CD4-positive, alpha-beta T cell (primary cell): ENCODE measurements around the gene CD58. TPM values are rescaled to one million over a fixed set of nuclear protein-coding genes. Genes with fewer than 3 reads are reported as not detected.

Experiments
- ATAC-seq: fragments of 200-7000 bp; cut with Tn5 transposase; one replicate; pipeline ENCODE4 v1.10.0; 2022; ENCODE audit warnings: mild to moderate bottlenecking; ENCODE audit not compliant: poor library complexity
- CTCF ChIA-PET: fragments of 350-600 bp; sonication (Branson Sonifier 250); formaldehyde crosslinking; loops from one replicate; lab custom pipeline; 2021; ENCODE audit warnings: antibody characterized with exemption, inconsistent platforms; lab: Charles Lee
- POLR2A ChIA-PET: fragments of 350-600 bp; sonication (Branson Sonifier 250); formaldehyde crosslinking; loops from one replicate; lab custom pipeline; 2021; ENCODE audit warnings: antibody characterized with exemption, inconsistent platforms; lab: Charles Lee
- DNase-seq, 14 experiments: peaks; one replicate each; pipeline ENCODE4 v3.0.0-alpha.2; 2013 to 2020; ENCODE audit warnings: mixed read lengths in 2 of 14
- H3K27ac ChIP-seq, 2 donors: one replicate each; pipeline versions ENCODE4 v1.5.1 to v1.7.0; 2013; ENCODE audit warnings: low read length in 2 of 2, low read depth in 1 of 2, mild to moderate bottlenecking in 1 of 2
- H3K27me3 ChIP-seq, 2 experiments: 1 replicate in 1 of 2; 2 replicates in 1 of 2; pipeline versions ENCODE4 v1.6.1 to v1.7.0; 2013; ENCODE audit warnings: low read length in 2 of 2, control low read depth in 1 of 2, mild to moderate bottlenecking in 1 of 2, moderate library complexity in 1 of 2; ENCODE audit not compliant: insufficient read depth in 2 of 2, control insufficient read depth in 1 of 2
- H3K36me3 ChIP-seq: one replicate; pipeline ENCODE4 v1.6.1; 2013; ENCODE audit warnings: low read length, control low read depth; ENCODE audit not compliant: insufficient read depth
- H3K4me1 ChIP-seq: one replicate; pipeline ENCODE4 v1.6.1; 2013; ENCODE audit warnings: low read length, control low read depth; ENCODE audit not compliant: insufficient read depth
- H3K4me3 ChIP-seq: one replicate; pipeline ENCODE4 v1.5.1; 2013; ENCODE audit warnings: mild to moderate bottlenecking, low read length, moderate library complexity
- H3K9me3 ChIP-seq, 2 experiments: 1 replicate in 1 of 2; 2 replicates in 1 of 2; pipeline versions ENCODE4 v1.6.1 to v1.7.0; 2013; ENCODE audit warnings: low read length in 2 of 2, mild to moderate bottlenecking in 2 of 2, control low read depth in 1 of 2, moderate library complexity in 1 of 2; ENCODE audit not compliant: control insufficient read depth in 1 of 2, insufficient read depth in 1 of 2
- H3K27ac Mint-ChIP-seq: one replicate; pipeline ENCODE4 v1.8.0; 2020; ENCODE audit warnings: mixed read lengths
- H3K27me3 Mint-ChIP-seq: one replicate; pipeline ENCODE4 v1.8.0; 2021; ENCODE audit warnings: mixed read lengths
- H3K36me3 Mint-ChIP-seq: one replicate; pipeline ENCODE4 v1.8.0; 2021; ENCODE audit warnings: low read depth, mixed read lengths
- H3K4me1 Mint-ChIP-seq: one replicate; pipeline ENCODE4 v1.8.0; 2021; ENCODE audit warnings: low read depth, mixed read lengths
- H3K4me3 Mint-ChIP-seq: one replicate; pipeline ENCODE4 v1.8.0; 2020; ENCODE audit warnings: mild to moderate bottlenecking, mixed read lengths
- H3K9me3 Mint-ChIP-seq: one replicate; pipeline ENCODE4 v1.8.0; 2020; ENCODE audit warnings: mixed read lengths
- CTCF ChIP-seq: fragments of 200-600 bp; IDR thresholded peaks from one replicate; pipeline ENCODE4 v1.8.0; 2022; ENCODE audit warnings: antibody characterized with exemption, mild to moderate bottlenecking
- intact Hi-C, 2 experiments: fragments of 100-400 bp; cut with DNase I in 1 of 2; cut with micrococcal nuclease in 1 of 2; formaldehyde crosslinking; loops; one replicate each; pipeline versions ENCODE4 v1.15.1 to v1.9.0; 2023 to 2025; cut with DNase I, micrococcal nuclease
- total RNA-seq, 174 experiments: library from RNA in 2 of 174; stranded (reverse) in 2 of 174; gene quantifications; one replicate each; pipeline ENCODE4 v1.2.3 and lab custom pipeline; 2021 to 2026

Gene CD58
- total RNA-seq, 2 experiments from 2014 or later, result 4.2 to 5.7 TPM

- ATAC-seq, result peak; percentile 95
- DNase-seq, result peak; percentile 67 to 97 (median 81)
- no peaks in the 10 kb centered on the region for H3K36me3 ChIP-seq
- H3K27ac Mint-ChIP-seq, result peak overlapping the region; percentile 89
- no peaks in the 10 kb centered on the region for H3K36me3 Mint-ChIP-seq
- CTCF ChIA-PET, result interaction anchor here (0.5 to 5.3 kb wide), 10 partner anchors 10 to 365 kb away, joined by 3 to 25 read pairs (median 6); partner anchors contain the start of gene CD58
- no peaks in the 10 kb centered on the region for H3K9me3 ChIP-seq
- peaks cover 55% of the 10 kb centered on the region for H3K4me1 Mint-ChIP-seq
- H3K27me3 Mint-ChIP-seq, result no peaks in the 10 kb centered on the region
- POLR2A ChIA-PET, result interaction anchor here (0.7 to 2.1 kb wide), 13 partner anchors 11 to 555 kb away, joined by 3 to 26 read pairs (median 3); partner anchors contain the start of genes CD58 and TTF2
- no peak for TF ChIP-seq CTCF
- H3K27ac ChIP-seq, result peak overlapping the region; percentile 76
- intact Hi-C loops, result loop anchor here (1.0 to 5.0 kb wide), 5 partner anchors 11 to 787 kb away; partner anchors contain the start of gene CD58 (in 1 of the 2)
- no peaks in the 10 kb centered on the region for H3K27me3 ChIP-seq
- no peak overlapping the region for H3K4me3 ChIP-seq
- peaks cover 64% of the 10 kb centered on the region for H3K4me1 ChIP-seq
- peak overlapping the region; percentile 23 for H3K4me3 Mint-ChIP-seq
- H3K9me3 Mint-ChIP-seq, result no peaks in the 10 kb centered on the region
Observed at GRCh38 chr1:116504308-116505156, 66.3 kb downstream of the CD58 start.

GRCh38 chr1:116503546-116504307 is 67.1 kb downstream of the CD58 start:
- Histone ChIP-seq H3K27me3 (no peaks in the 10 kb centered on the region), H3K4me3 (no peak overlapping the region), H3K36me3 (no peaks in the 10 kb centered on the region), H3K27ac (peak overlapping the region; percentile 76), H3K4me1 (peaks cover 61% of the 10 kb centered on the region), H3K9me3 (no peaks in the 10 kb centered on the region)
- ChIA-PET POLR2A (interaction anchor here (0.7 to 2.1 kb wide), 11 partner anchors 11 to 556 kb away, joined by 3 to 26 read pairs (median 4); partner anchors contain the start of genes CD58 and TTF2), CTCF (interaction anchor here (0.5 to 5.3 kb wide), 10 partner anchors 11 to 364 kb away, joined by 3 to 25 read pairs (median 6); partner anchors contain the start of gene CD58)
- Mint-ChIP-seq H3K27ac (peak overlapping the region; percentile 89), H3K4me1 (peaks cover 53% of the 10 kb centered on the region), H3K36me3 (no peaks in the 10 kb centered on the region), H3K27me3 (no peaks in the 10 kb centered on the region), H3K9me3 (no peaks in the 10 kb centered on the region), H3K4me3 (no peak overlapping the region)
- ATAC-seq (no peak), DNase-seq (peak in 5 of 14 experiments; percentile 18 to 65 (median 48))
- intact Hi-C loops, result loop anchor here (1.0 to 5.0 kb wide), 4 partner anchors 12 to 786 kb away; no protein-coding TSS in a partner anchor
- no peak for TF ChIP-seq CTCF
